Mammary epithelial cell (primary cell): ENCODE measurements around the gene NDUFB7.

Experiments used
- CTCF ChIP-seq, 2 donors: IDR thresholded peaks in 1 of 2; conservative IDR thresholded peaks in 1 of 2; 2 replicates each; pipeline ENCODE4 v1.5.1; 2011 to 2012; ENCODE audit warnings: inconsistent platforms in 2 of 2, low read length in 2 of 2, mild to moderate bottlenecking in 2 of 2, control low read depth in 1 of 2, low read depth in 1 of 2; ENCODE audit not compliant: insufficient read depth in 1 of 2; ENCODE audit errors: extremely low read depth in 1 of 2
- EZH2 ChIP-seq: IDR thresholded peaks from 2 replicates; pipeline ENCODE4 v1.6.1; 2012; ENCODE audit warnings: low read length, inconsistent platforms, borderline replicate concordance

DNA sequence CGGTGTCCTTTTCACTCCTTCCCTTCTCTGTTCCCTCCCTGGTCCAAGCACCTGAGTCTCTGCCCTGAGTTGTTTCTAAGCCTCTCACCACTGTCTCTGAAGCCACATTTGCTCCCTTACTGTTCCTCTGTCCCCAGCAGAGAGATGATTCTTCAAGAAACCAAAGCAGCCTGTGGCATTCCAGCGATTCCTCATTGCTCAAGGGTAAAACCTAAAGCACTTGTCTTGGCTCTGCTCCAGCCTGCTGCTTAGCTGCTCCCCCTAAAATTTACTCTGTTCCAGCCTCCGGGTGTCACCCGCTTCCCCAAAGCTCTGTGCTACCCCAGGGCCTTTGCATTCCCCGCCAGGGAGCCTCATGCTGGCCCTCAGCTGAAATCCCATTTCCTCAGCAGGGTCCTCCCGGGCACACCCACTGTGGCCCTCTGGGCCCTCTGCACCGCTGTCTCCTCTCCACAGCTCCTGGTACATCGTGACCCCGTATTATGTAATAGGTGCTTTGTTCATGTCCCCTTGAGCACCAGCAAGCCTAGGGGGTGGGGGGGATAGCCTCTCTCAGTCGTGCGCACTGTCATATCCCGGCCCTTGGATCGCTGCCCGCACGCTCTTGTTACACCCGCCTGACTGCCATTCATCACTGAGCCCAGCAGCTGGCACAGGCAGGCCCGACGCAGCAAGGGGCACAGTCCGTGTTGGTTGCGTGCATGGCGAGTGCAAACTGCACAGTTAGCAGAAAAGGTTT, 26.7 kb downstream of the NDUFB7 start:
- TF ChIP-seq CTCF (conservative IDR thresholded peaks at IDR 0.05 in 1 of 2, IDR thresholded peaks at IDR 0.05 in 1 of 2; ENCODE audit: extremely low read depth in 1 of 2, insufficient read depth in 1 of 2, low read depth in 1 of 2, low read length in 2 of 2) (no peak), EZH2 (no peak)
